Neural cell (in vitro differentiated cells): ENCODE results near the gene ARID3C. TPM values are rescaled to one million over a fixed set of nuclear protein-coding genes. Genes with fewer than 3 reads are reported as not detected.
A peak's percentile ranks its signal among the peaks of the same experiment; 100 is the strongest.

Experiments
- H2AFZ ChIP-seq: fragments of 200-600, 300-800 bp; sonication (generic), shearing (Covaris generic); 2 replicates; pipeline ENCODE4 v1.6.0; 2014; ENCODE audit warnings: low read depth, mild to moderate bottlenecking, antibody characterized with exemption, low read length, moderate library complexity
- H3F3A ChIP-seq: fragments of 200-600 bp; shearing (Covaris generic); 2 replicates; pipeline ENCODE4 v1.6.1; 2016; ENCODE audit warnings: mild to moderate bottlenecking, moderate library complexity, mixed read lengths, antibody characterized with exemption, low read length; ENCODE audit not compliant: insufficient read depth, poor library complexity, severe bottlenecking
- H3K27ac ChIP-seq: fragments of 200-600, 300-800 bp; sonication (generic), shearing (Covaris generic); 2 replicates; pipeline ENCODE4 v1.5.1; 2014; ENCODE audit warnings: mild to moderate bottlenecking, low read length, moderate library complexity
- H3K27me3 ChIP-seq: fragments of 300-800, 200-600 bp; sonication (generic), shearing (Covaris generic); 2 replicates; pipeline ENCODE4 v1.6.0; 2014; ENCODE audit warnings: mild to moderate bottlenecking, low read depth, low read length, moderate library complexity; ENCODE audit not compliant: insufficient read depth
- H3K36me3 ChIP-seq: fragments of 300-800, 200-600 bp; sonication (generic), shearing (Covaris generic); 2 replicates; pipeline ENCODE4 v1.5.1; 2014; ENCODE audit warnings: mild to moderate bottlenecking, antibody characterized with exemption, low read length, moderate library complexity; ENCODE audit not compliant: insufficient read depth
- H3K4me2 ChIP-seq: fragments of 300-800, 200-600 bp; sonication (generic), shearing (Covaris generic); 2 replicates; pipeline ENCODE4 v1.6.0; 2014; ENCODE audit warnings: mild to moderate bottlenecking, low read length
- H3K4me3 ChIP-seq: fragments of 300-800, 200-600 bp; sonication (generic), shearing (Covaris generic); 2 replicates; pipeline ENCODE4 v1.5.1; 2014; ENCODE audit warnings: mild to moderate bottlenecking, low read length, moderate library complexity
- H3K79me2 ChIP-seq: fragments of 200-600 bp; shearing (Covaris generic); replicated peaks from 2 replicates; pipeline ENCODE4 v1.6.0; 2014; ENCODE audit warnings: mild to moderate bottlenecking, low read length, moderate library complexity; ENCODE audit not compliant: insufficient read depth
- H3K9ac ChIP-seq: fragments of 300-800, 200-600 bp; sonication (generic), shearing (Covaris generic); 2 replicates; pipeline ENCODE4 v1.6.1; 2016; ENCODE audit warnings: mild to moderate bottlenecking, low read length, mixed read lengths
- H3K9me2 ChIP-seq: fragments of 200-600 bp; shearing (Covaris generic); 2 replicates; pipeline ENCODE4 v1.6.1; 2016; ENCODE audit warnings: mild to moderate bottlenecking, low read length, mixed read lengths; ENCODE audit not compliant: insufficient read depth
- H3K9me3 ChIP-seq: fragments of 200-600, 300-800 bp; sonication (generic), shearing (Covaris generic); 2 replicates; pipeline ENCODE4 v1.6.1; 2016; ENCODE audit warnings: mild to moderate bottlenecking, mixed run types, low read length, moderate library complexity, mixed read lengths
- H4K20me1 ChIP-seq: fragments of 200-600 bp; shearing (Covaris generic); 2 replicates; pipeline ENCODE4 v1.6.1; 2016; ENCODE audit warnings: mild to moderate bottlenecking, mixed run types; ENCODE audit not compliant: insufficient read depth
- CTCF ChIP-seq: fragments of 450-650 bp; IDR thresholded peaks from 2 replicates; pipeline ENCODE4 v1.5.1; 2014; ENCODE audit warnings: antibody characterized with exemption, mild to moderate bottlenecking, moderate library complexity; ENCODE audit not compliant: poor library complexity, severe bottlenecking
- EP300 ChIP-seq: fragments of 450-650 bp; conservative IDR thresholded peaks from 2 replicates; pipeline ENCODE4 v1.6.1; 2014; ENCODE audit warnings: antibody characterized with exemption, mild to moderate bottlenecking, moderate library complexity; ENCODE audit not compliant: poor library complexity, severe bottlenecking
- EZH2 ChIP-seq: fragments of 200-600, 300-800 bp; shearing (Covaris generic), sonication (generic); IDR thresholded peaks from 2 replicates; pipeline ENCODE4 v1.6.1; 2014; ENCODE audit warnings: antibody characterized with exemption, low read length, borderline replicate concordance, mild to moderate bottlenecking; ENCODE audit not compliant: insufficient read depth, poor library complexity, severe bottlenecking
- MXI1 ChIP-seq: fragments of 450-650 bp; conservative IDR thresholded peaks from 2 replicates; pipeline ENCODE4 v1.6.1; 2014; ENCODE audit warnings: antibody characterized with exemption, mild to moderate bottlenecking; ENCODE audit not compliant: poor library complexity, severe bottlenecking
- POLR2AphosphoS5 ChIP-seq: IDR thresholded peaks from 2 replicates; pipeline ENCODE4 v1.6.1; 2012
- RAD21 ChIP-seq: fragments of 450-650 bp; conservative IDR thresholded peaks from 2 replicates; pipeline ENCODE4 v1.6.1; 2014; ENCODE audit warnings: antibody characterized with exemption, mild to moderate bottlenecking, moderate library complexity
- REST ChIP-seq: IDR thresholded peaks from 2 replicates; pipeline ENCODE4 v1.6.1; 2012; ENCODE audit warnings: borderline replicate concordance
- SMC3 ChIP-seq: fragments of 450-650 bp; conservative IDR thresholded peaks from 2 replicates; pipeline ENCODE4 v1.6.1; 2014; ENCODE audit warnings: antibody characterized with exemption, mild to moderate bottlenecking, moderate library complexity; ENCODE audit not compliant: poor library complexity
- TAF1 ChIP-seq: IDR thresholded peaks from 2 replicates; pipeline ENCODE4 v1.6.1; 2012; ENCODE audit warnings: low read depth
- polyA plus RNA-seq: library from polyadenylated mRNA; depleted of rRNA; stranded (reverse); fragments of >200 nt; gene quantifications from 2 replicates; pipeline ENCODE4 v1.2.3, GENCODE V29; 2014

ARID3C gene
- polyA plus RNA-seq, 1 donor from 2014 or later = 2.8 TPM

- peak overlapping the region; percentile 89 for H3K27ac ChIP-seq
- H3K79me2 ChIP-seq = no peaks in the 10 kb centered on the region
Measured at GRCh38 chr9:34647651-34648050, 18.8 kb upstream of the ARID3C start.

GRCh38 chr9:34647084-34647403 lies 18.2 kb upstream of the ARID3C start:
- no peaks in the 10 kb centered on the region for H3K9me2 ChIP-seq
- no peaks in the 10 kb centered on the region for H3K9me3 ChIP-seq
- peak overlapping the region; percentile 90 for H3K9ac ChIP-seq
- H4K20me1 ChIP-seq = no peaks in the 10 kb centered on the region
- no peaks in the 10 kb centered on the region for H3K79me2 ChIP-seq
- no peak for TF ChIP-seq REST
- TF ChIP-seq POLR2AphosphoS5 = no peak
- TF ChIP-seq MXI1 = no peak
- TF ChIP-seq TAF1 = no peak
- no peaks in the 10 kb centered on the region for H3K36me3 ChIP-seq
- H3F3A ChIP-seq = no peaks in the 10 kb centered on the region
- H2AFZ ChIP-seq = peak overlapping the region; percentile 91
- peak overlapping the region; percentile 95 for H3K4me2 ChIP-seq
- no peaks in the 10 kb centered on the region for H3K27me3 ChIP-seq
- H3K4me3 ChIP-seq = peak overlapping the region; percentile 84
- peak overlapping the region; percentile 89 for H3K27ac ChIP-seq

More at GRCh38 chr9:34647651-34648050, 18.8 kb upstream of the ARID3C start:
- H3K4me3 ChIP-seq = peak overlapping the region; percentile 84
- H3K9me2 ChIP-seq = no peaks in the 10 kb centered on the region
- H2AFZ ChIP-seq = no peak overlapping the region
- H3K9me3 ChIP-seq = no peaks in the 10 kb centered on the region
- H3K27me3 ChIP-seq = no peaks in the 10 kb centered on the region
- TF ChIP-seq RAD21 (no peak), CTCF (no peak), REST (no peak), POLR2AphosphoS5 (no peak), EP300 (no peak), TAF1 (no peak), MXI1 (no peak), SMC3 (no peak), EZH2 (no peak)
- no peaks in the 10 kb centered on the region for H3F3A ChIP-seq
- no peaks in the 10 kb centered on the region for H4K20me1 ChIP-seq
- peak overlapping the region; percentile 95 for H3K4me2 ChIP-seq
- no peaks in the 10 kb centered on the region for H3K36me3 ChIP-seq
- peak overlapping the region; percentile 90 for H3K9ac ChIP-seq
